Smooth muscle cell (in vitro differentiated cells): ENCODE results near the gene P2RY13. TPM values are rescaled to one million over a fixed set of nuclear protein-coding genes. Genes with fewer than 3 reads are reported as not detected.

ENCODE experiments used
- DNase-seq: peaks from one replicate; lab custom pipeline; 2025; ENCODE audit not compliant: unreplicated experiment; lab: John Stamatoyannopoulos, UW
- H2AFZ ChIP-seq: fragments of 200-600 bp; sonication (generic); 2 replicates; pipeline ENCODE4 v1.6.0; 2016; ENCODE audit warnings: antibody characterized with exemption, low read depth, mild to moderate bottlenecking
- H3F3A ChIP-seq: fragments of 200-600 bp; sonication (generic); 2 replicates; pipeline ENCODE4 v1.6.0; 2017; ENCODE audit warnings: antibody characterized with exemption, low read depth
- H3K27ac ChIP-seq: fragments of 200-600 bp; sonication (generic); 2 replicates; pipeline ENCODE4 v1.5.1; 2016; ENCODE audit warnings: low read depth, mild to moderate bottlenecking
- H3K27me3 ChIP-seq: fragments of 200-600 bp; sonication (generic); 2 replicates; pipeline ENCODE4 v1.6.1; 2016; ENCODE audit warnings: low read depth, mild to moderate bottlenecking
- H3K36me3 ChIP-seq: fragments of 200-600 bp; sonication (generic); 2 replicates; pipeline ENCODE4 v1.5.1; 2016; ENCODE audit warnings: low read depth
- H3K4me1 ChIP-seq: fragments of 200-600 bp; sonication (generic); 2 replicates; pipeline ENCODE4 v1.5.1; 2016; ENCODE audit warnings: low read depth
- H3K4me2 ChIP-seq: fragments of 200-600 bp; sonication (generic); 2 replicates; pipeline ENCODE4 v1.6.0; 2016; ENCODE audit warnings: mild to moderate bottlenecking
- H3K4me3 ChIP-seq: fragments of 200-600 bp; sonication (generic); 2 replicates; pipeline ENCODE4 v1.5.1; 2016; ENCODE audit warnings: mild to moderate bottlenecking
- H3K79me2 ChIP-seq: fragments of 200-600 bp; sonication (generic); 2 replicates; pipeline ENCODE4 v1.6.0; 2016; ENCODE audit warnings: low read depth, mild to moderate bottlenecking
- H3K9ac ChIP-seq: fragments of 200-600 bp; sonication (generic); 2 replicates; pipeline ENCODE4 v1.6.0; 2016; ENCODE audit warnings: low read depth
- H3K9me3 ChIP-seq: fragments of 200-600 bp; sonication (generic); replicated peaks from 2 replicates; pipeline ENCODE4 v1.5.1; 2016; ENCODE audit warnings: low read depth
- H4K20me1 ChIP-seq: fragments of 200-600 bp; sonication (generic); 2 replicates; pipeline ENCODE4 v1.6.0; 2016; ENCODE audit warnings: low read depth
- CTCF ChIP-seq: fragments of 200-600 bp; sonication (generic); IDR thresholded peaks from 2 replicates; pipeline ENCODE4 v1.5.1; 2017; ENCODE audit warnings: borderline replicate concordance, mild to moderate bottlenecking, antibody characterized with exemption; ENCODE audit not compliant: insufficient read depth, poor library complexity, severe bottlenecking
- WGBS: methylation state at CpG from one replicate; pipeline ENCODE4 v1.1.7; 2016; ENCODE audit warnings: low lambda C conversion rate; 5-methylcytosine and 5-hydroxymethylcytosine counted together
- polyA plus RNA-seq: library from polyadenylated mRNA; unstranded; fragments of >200 nt; fragmentation: Nextera tagmentation; extraction: Ambion mirVana; gene quantifications from 2 replicates; pipeline ENCODE4 v1.2.1, GENCODE V29; 2016
- total RNA-seq: library from RNA; depleted of rRNA; stranded (reverse); fragments of >200 nt; gene quantifications from 2 replicates; pipeline ENCODE4 v1.2.3, GENCODE V29; 2014

P2RY13 gene
- not detected in 2 replicates for total RNA-seq
- polyA plus RNA-seq: not detected in 2 replicates

GRCh38 chr3:151329363-151329762 lies at the start of gene P2RY13:
TSS of gene P2RY13 (minus strand) at chr3:151329549. CDS start at chr3:151329528, 21 bp downstream.
- no peaks in the 10 kb centered on the region for H3K9me3 ChIP-seq
- TF ChIP-seq CTCF: no peak
- DNase-seq: no peak
- H3K27ac ChIP-seq: no peak within 1 kb of the TSS
- no peaks in the 10 kb centered on the region for H4K20me1 ChIP-seq
- no peaks in the 10 kb centered on the region for H3K27me3 ChIP-seq
- no peak within 1 kb of the TSS for H3K4me3 ChIP-seq
- H3K79me2 ChIP-seq: no peaks in the 10 kb centered on the region
- H3K9ac ChIP-seq: no peak within 1 kb of the TSS
- H3K4me2 ChIP-seq: no peak within 1 kb of the TSS
- WGBS: 97% methylated on average over 1 of the region's 1 CpG
- H3K36me3 ChIP-seq: no peaks in the 10 kb centered on the region
- H2AFZ ChIP-seq: no peak within 1 kb of the TSS
- H3F3A ChIP-seq: no peaks in the 10 kb centered on the region
- H3K4me1 ChIP-seq: no peaks in the 10 kb centered on the region

- Histone ChIP-seq H3K79me2 (no peaks in the 10 kb centered on the region), H3K27me3 (no peaks in the 10 kb centered on the region), H3K4me3 (no peak overlapping the region), H2AFZ (no peak overlapping the region), H3K36me3 (no peaks in the 10 kb centered on the region), H3K4me2 (no peak overlapping the region), H3K9ac (no peak overlapping the region), H3K9me3 (no peaks in the 10 kb centered on the region), H3F3A (no peaks in the 10 kb centered on the region), H3K27ac (no peak overlapping the region), H3K4me1 (no peaks in the 10 kb centered on the region), H4K20me1 (no peaks in the 10 kb centered on the region)
- 96% methylated on average over 8 of the region's 8 CpGs for WGBS
- TF ChIP-seq CTCF: no peak
- DNase-seq: no peak
These were observed 48.5 kb upstream of the P2RY13 start for GRCh38 chr3:151377768-151378385.

GRCh38 chr3:151372063-151372820 lies 42.9 kb upstream of the P2RY13 start:
- Histone ChIP-seq H3K9me3 (no peaks in the 10 kb centered on the region), H3K27me3 (no peaks in the 10 kb centered on the region), H3K27ac (no peak overlapping the region), H3K79me2 (no peaks in the 10 kb centered on the region), H3K4me3 (no peak overlapping the region), H3K4me2 (no peak overlapping the region), H3F3A (no peaks in the 10 kb centered on the region), H3K4me1 (no peaks in the 10 kb centered on the region), H3K9ac (no peak overlapping the region), H4K20me1 (no peaks in the 10 kb centered on the region), H2AFZ (no peak overlapping the region), H3K36me3 (no peaks in the 10 kb centered on the region)
- WGBS: 89% methylated on average over 4 of the region's 4 CpGs
- TF ChIP-seq CTCF: no peak
- no peak for DNase-seq
